ENCODE data around the gene ZMYND11.
"Not testable (repeated sequence)": the region's sequence is repeated elsewhere in the genome, so short reads cannot be mapped to it uniquely, and the experiment has no call there.

The ZMYND11 gene

DNA sequence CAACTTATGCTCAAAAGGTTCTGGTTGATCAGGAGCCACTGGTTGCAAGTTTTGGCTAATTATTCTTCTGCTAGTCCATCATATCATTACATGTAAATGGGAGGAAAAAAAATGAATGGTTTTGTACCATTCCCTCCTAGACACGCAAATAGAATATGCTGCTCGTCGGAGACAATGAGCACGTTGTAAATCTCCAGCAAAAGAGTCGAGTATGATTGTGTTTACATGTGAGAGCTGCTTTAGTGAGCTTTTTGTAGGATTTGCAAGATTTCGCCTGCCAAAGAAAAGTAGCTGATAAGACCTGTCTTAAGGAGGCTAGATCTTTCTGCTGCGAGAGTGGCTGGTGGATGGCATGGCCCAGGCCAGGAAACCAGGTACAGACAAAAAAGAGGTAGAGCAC, 109.0 kb downstream of the ZMYND11 start:
- no peak for DNase-seq (ENCODE audit: low spot score)

DNA sequence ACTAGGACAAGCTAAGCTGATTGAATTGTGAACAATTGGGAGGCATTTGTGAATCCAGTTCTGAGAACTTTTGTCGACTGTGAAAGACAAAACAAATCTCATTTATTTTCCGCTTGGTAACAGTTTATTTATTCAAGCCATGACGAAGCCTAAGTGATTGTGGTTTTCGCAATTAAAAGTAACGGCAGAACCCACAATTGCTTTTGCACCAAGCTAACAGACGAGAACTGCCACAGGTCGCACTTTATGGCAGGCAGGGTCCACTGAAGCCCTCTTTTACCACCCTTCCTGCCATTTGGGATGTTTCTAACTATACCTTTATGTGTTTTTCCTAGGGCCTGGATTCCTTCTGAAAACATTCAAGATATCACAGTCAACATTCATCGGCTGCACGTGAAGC, 111.2 kb downstream of the ZMYND11 start:
- no peak for DNase-seq (ENCODE audit: low spot score)

- DNase-seq (ENCODE audit: low spot score), result no peak
These were observed 112.2 kb downstream of the ZMYND11 start for GRCh38 chr10:247480-247879.

- DNase-seq (ENCODE audit: low spot score), result no peak
These were observed 113.1 kb downstream of the ZMYND11 start for GRCh38 chr10:248307-248706.

- no peak for DNase-seq (ENCODE audit: low spot score)
These were observed 116.8 kb downstream of the ZMYND11 start for GRCh38 chr10:251982-252582.

DNA sequence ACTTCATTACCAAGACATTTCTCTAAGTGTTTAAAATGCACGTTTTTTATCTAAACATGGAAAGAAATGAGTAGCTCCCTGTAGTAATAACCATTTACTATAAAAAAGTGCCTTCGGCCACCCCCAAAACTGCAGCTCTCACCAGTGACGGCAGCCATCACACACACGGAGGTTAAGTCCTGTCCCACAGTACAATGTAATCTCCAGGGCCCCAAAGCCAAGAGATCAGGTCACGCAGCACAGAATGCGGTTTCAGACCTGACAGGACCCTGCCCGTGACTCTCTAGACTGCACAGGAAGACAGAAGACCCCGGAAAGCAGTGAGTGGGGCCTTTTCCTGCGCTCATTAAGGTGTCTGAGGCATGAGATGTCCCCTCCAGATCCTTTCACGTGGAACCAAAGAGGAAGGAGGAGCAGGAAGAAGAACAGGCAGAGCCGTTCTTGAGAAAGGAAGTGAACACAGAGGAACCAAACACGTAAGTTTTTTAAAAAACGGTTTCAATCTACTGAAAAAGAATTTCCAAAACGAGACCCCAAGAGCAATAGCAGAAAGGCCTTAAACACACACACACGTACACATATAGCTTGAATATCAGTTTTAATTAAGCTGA, 125.7 kb downstream of the ZMYND11 start:
- DNase-seq (ENCODE audit: low spot score), result no peak

DNA sequence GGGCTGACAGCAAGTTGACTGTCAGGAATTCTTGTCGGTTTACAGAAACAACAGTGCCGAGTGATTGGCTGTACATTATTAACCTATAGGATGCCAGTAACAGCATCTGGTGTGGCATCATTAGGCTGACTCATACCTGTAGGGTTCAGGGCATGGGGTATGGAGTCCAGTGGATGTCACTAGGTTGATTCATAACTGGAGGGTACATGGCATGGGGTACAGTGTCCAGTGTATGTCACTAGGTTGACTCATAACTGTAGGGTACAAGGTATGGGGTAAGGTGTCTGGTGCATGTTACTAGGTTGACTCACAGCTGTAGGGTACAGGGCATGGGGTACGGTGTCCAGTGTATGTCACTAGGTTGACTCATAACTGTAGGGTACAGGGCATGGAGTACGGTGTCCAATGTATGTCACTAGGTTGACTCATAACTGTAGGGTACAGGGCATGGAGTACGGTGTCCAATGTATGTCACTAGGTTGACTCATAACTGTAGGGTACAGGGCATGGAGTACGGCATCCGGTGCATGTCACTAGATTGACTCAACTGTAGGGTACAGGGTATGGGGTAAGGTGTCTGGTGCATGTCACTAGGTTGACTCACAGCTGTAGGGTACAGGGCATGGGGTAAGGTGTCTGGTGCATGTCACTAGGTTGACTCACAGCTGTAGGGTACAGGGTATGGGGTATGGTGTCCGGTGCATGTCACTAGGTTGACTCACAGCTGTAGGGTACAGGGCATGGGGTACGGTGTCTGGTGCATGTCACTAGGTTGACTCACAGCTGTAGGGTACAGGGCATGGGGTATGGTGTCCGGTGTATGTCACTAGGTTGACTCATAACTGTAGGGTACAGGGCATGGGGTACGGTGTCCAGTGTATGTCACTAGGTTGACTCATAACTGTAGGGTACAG, 129.2 kb downstream of the ZMYND11 start:
- not testable (repeated sequence) for DNase-seq (ENCODE audit: low spot score)

DNA sequence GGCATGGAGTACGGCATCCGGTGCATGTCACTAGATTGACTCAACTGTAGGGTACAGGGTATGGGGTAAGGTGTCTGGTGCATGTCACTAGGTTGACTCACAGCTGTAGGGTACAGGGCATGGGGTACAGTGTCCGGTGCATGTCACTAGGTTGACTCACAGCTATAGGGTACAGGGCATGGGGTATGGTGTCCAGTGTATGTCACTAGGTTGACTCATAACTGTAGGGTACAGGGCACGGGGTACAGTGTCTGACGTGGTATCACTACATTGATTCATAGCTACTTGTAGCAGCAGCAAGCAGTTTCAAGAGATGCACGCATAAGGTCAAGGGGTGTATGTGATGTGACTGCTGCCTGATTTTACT, 129.8 kb downstream of the ZMYND11 start:
- not testable (repeated sequence) for DNase-seq (ENCODE audit: low spot score)

GRCh38 chr10:265816-266588, 130.7 kb downstream of the ZMYND11 start:
- DNase-seq (ENCODE audit: low spot score), result not testable (repeated sequence)

DNA sequence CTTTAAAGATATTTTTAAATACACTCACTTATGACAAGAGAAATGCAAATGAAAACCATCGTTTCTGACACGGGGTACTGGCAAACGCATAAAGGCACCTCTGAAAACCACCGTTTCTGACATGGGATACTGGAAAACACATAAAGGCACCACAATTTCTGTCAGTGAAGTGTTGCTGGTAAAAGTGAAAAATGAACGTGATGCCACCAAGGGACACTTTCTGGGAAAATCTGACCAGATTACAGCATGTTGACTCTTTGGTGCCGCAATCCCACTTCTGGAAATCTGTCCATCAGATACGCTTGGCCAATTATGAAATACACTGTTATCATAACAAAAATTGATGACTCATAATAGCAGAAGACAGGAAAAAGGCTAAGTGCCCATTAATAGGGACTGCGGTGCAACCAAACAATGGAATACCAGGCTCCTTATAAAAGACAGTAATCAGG, 131.7 kb downstream of the ZMYND11 start:
- DNase-seq (ENCODE audit: low spot score), result no peak

DNA sequence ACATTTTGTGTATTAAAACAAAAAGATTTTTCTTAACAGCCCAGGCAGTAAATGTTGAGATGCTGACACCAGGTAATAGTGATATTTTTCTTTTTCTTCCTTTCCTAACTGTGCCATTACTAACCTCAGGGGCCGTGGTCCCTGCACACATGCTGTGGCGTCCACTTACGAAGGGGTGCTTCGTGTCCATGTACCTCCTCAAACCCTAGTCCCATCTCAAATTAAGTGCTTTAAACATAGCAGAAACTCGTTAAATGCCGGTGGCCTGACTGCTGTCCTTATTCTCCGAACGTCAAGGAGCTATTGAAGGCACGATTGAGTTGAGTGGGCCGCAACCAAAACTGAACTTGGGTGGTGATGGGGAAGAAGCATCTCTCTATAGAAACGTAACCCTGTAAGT, 132.4 kb downstream of the ZMYND11 start:
- no peak for DNase-seq (ENCODE audit: low spot score)

DNA sequence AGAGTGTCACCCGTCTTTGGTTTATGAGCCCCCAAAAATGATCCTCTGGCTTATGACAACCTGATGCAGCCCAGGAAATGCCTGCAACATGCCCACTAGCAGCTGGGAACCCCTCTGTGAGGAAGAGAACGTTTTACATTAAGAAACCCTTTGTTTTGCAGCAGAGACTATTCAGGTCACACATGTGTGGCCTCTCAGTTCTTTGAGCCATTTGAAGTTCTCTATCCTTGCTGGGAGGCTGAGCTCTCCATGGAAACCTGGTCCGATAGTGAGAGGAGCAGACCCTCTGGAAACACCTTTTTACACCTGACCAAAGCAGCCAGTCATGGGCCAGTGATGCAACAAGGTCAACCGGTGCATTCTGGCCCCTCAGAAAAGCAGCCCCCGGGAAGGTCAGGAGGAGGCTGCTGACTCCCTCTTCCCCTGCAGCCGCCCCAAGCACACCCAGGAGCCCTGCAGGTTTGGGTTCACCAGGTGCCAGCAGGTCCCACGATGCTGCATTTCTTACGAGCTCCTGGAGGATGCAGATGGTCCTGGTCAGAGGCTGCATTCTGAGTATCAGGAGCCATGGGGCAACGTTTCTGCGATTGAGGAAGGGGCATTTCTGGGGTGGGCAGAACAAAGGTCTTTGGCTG, 134.3 kb downstream of the ZMYND11 start:
- DNase-seq (ENCODE audit: low spot score), result no peak

GRCh38 chr10:271201-271600, 135.9 kb downstream of the ZMYND11 start:
- DNase-seq (ENCODE audit: low spot score), result no peak

DNA sequence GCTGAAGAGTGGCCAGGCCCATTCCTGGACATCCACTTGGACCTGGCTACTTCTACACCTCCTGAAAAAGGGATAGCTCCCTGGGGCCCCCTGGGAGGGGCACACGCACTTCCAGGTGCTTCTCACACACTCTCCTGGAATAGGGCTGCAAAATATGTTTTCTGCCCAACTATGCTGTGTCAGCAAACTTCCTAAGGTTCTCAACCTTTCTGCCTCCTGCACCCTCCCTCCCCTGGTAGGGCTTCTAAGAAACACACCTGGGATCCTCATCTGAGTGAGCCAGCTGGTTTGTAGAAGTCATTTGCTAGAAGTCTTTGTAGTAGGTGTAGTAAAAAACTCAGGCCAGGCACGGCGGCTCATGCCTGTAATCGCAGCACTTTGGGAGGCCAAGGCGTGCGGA, 136.5 kb downstream of the ZMYND11 start:
- DNase-seq (ENCODE audit: low spot score), result no peak

GRCh38 chr10:273088-273487, 137.8 kb downstream of the ZMYND11 start:
- DNase-seq (ENCODE audit: low spot score), result no peak

DNA sequence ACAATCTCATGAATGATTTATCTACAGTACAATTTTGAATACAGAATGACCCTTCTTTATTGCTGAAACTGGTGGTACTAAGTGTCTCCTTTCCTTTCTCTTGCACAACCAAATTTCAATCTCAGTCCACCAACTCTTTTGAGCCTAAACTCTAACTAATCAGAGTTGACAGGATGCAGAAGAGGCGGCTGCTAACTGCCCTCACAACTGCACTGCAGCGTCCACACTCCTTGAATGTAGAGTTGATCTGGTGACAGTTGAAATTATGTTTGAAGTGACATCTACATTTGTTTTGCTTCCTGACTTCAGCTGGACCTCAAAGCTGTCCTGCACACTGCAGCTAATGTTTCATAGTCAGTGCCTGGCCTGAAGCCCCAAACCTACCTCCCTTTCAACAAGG, 139.6 kb downstream of the ZMYND11 start:
- DNase-seq (ENCODE audit: low spot score), result no peak

DNA sequence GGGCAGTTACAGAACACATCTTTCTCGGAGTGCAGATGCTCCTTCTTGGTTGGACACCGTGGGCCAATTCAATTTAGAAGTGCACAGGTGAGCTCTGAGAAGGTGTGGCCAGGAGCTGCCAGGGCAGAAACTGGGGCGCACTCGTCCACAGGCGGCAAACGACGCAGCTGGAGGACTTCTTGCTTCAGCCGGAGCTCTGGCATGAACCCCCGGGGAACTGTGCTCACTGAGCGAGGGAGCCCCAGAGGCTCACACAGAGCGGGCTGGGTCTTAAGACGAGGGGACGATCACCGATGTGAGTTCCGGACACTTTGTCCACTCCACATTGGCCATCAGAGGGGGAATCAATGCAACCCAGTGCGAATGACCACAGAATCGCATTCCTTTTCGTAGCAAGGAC, 140.4 kb downstream of the ZMYND11 start:
- no peak for DNase-seq (ENCODE audit: low spot score)

- no peak for DNase-seq (ENCODE audit: low spot score)
These were observed 142.7 kb downstream of the ZMYND11 start for GRCh38 chr10:277963-278362.

- DNase-seq (ENCODE audit: low spot score), result no peak
These were observed 143.5 kb downstream of the ZMYND11 start for GRCh38 chr10:278707-279106.

- DNase-seq (ENCODE audit: low spot score), result no peak
These were observed 144.0 kb downstream of the ZMYND11 start for GRCh38 chr10:279232-279631.

- DNase-seq (ENCODE audit: low spot score), result no peak
These were observed 144.4 kb downstream of the ZMYND11 start for GRCh38 chr10:279655-280054.
